Measurements from ENCODE around the gene RALGPS1.

RALGPS1 gene

GRCh38 chr9:127123064-127123890 is 208.7 kb downstream of the RALGPS1 start:
- no peak for FAIRE-seq

- no peak for FAIRE-seq
Observed at GRCh38 chr9:127124111-127124531, 209.5 kb downstream of the RALGPS1 start.

- no peak for FAIRE-seq
Observed at GRCh38 chr9:127124792-127125191, 210.2 kb downstream of the RALGPS1 start.

DNA sequence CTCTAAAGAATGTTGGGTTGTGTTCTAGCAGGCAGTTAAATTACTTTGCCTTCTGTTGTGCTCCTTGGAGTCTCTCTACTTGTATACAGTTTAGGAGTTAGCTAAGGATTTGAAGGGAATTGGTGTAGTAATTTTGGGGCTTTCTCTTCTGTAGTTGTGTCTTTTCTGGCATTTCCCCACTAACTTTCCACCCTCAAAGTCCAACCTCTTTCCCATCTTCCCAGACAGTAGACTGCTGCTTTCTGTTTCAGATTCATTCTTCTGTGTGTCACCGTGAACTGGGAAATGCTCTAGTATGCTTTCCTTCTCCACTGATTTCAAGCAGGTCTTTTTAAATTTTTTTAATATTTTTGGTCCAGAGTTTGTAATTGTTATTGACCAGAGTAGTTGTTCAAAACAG is 212.4 kb downstream of the RALGPS1 start:
- no peak for FAIRE-seq

- no peak for FAIRE-seq
Observed at GRCh38 chr9:127128341-127129072, 213.9 kb downstream of the RALGPS1 start.

DNA sequence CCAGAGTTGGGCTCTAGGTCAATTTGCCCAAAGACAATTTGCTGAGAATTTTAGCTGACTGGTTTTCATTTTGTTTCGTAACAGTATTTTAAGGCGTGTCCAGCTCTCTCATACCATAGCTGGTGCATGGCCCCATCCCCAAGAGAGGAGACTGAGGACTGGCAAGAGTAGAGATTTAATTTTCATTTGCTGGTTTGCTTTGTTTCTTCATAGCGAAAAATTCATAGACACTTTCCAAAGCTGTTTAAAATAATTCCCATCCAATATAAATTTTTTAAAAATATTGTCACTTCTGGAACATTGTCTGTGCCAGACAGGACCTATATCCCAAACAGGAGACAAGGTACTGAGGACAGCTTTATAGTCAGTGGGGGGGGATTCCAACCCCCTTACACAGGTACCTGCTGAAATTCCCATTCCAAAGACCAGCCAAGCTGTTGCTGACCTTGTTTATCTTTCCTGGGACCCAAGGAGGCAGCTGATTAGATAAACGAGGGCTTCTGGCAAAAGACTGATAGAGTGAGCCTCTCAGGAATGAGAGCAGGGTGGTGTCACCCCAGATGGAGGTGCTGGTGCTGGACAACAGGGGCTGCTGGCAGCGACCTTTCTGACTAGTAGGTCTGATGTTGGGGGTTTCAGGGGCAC is 214.6 kb downstream of the RALGPS1 start:
- FAIRE-seq, result no peak

- no peak for FAIRE-seq
Observed at GRCh38 chr9:127129718-127130085, 215.1 kb downstream of the RALGPS1 start.

DNA sequence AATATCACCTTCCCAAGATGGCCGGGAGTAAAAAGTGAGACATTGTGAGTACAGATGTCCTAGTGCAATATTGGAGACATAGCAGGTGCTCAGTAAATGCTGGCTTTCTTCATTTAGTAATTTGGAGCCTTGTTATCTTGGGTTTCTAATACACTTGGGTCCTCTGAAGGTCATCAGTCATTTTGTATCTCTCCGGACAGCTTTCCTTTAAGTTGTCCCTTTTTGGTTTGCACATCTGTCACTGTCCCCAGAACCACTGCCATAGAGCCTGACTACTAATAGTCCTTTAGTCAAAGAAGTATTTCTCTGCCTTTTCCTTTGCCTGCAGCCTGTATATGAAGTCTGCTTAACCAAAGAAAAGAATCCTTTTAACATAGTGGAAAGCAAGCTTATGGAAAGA is 215.7 kb downstream of the RALGPS1 start:
- FAIRE-seq, result no peak

DNA sequence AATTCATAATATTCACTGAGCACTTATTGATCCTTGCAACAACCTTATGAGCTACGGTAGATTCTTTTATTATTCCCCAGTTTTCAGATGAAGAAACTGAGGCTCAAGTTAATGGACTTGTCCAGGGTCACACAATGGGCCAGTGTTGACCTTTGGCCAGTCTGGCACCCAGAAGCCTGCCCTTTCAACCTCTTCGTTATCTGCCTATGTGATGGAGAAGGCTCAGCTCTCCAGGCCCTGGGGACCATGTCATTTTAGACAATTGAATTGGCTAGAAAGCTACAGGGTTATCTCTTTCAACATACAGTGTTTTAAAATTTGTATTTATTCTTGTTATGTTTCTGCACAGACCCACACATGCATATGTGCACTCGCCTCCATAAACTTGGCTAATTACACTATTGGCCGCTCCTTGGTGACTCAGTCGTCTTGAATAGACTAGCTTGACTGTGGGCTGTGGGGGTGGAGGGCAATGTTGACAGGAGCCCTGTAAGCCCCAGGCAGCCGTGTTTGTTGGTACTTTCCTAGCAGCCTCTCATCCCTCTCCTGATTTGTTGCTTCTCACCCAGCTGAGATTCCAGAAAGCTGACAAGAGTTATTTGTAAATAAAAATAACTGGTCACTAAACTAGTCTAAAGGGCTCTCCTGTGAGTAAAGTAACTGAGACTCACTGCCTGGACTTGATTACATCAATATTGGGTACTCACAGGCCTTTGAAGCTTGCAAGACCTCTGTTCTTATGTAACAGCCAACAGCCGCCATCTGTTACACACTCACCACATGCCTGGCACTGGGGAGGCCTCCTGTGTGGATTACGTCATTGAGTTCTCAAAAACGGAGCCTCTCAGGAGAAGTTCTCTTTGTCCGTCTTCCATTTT is 216.3 kb downstream of the RALGPS1 start:
- no peak for FAIRE-seq

DNA sequence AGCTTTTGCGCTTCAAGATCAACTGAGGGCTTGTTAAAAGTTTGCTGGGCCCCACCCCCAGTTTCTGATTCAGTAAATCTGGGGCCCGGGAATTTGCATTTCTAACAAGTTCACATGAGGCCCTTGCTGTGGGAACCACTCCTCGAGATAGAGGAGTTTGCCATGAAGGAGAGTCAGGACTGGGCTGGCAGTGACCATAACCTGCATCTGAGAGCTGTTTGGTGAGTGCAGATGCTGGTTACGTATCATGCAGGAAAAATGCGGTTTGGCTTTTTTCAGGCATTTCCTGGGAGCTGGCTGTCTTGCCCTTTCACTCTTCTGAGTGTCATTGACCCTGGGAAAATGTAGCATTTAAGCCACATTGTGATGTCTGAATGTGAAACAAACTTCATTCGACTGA is 217.3 kb downstream of the RALGPS1 start:
- no peak for FAIRE-seq

GRCh38 chr9:127132375-127132774 is 217.8 kb downstream of the RALGPS1 start:
- FAIRE-seq, result no peak

DNA sequence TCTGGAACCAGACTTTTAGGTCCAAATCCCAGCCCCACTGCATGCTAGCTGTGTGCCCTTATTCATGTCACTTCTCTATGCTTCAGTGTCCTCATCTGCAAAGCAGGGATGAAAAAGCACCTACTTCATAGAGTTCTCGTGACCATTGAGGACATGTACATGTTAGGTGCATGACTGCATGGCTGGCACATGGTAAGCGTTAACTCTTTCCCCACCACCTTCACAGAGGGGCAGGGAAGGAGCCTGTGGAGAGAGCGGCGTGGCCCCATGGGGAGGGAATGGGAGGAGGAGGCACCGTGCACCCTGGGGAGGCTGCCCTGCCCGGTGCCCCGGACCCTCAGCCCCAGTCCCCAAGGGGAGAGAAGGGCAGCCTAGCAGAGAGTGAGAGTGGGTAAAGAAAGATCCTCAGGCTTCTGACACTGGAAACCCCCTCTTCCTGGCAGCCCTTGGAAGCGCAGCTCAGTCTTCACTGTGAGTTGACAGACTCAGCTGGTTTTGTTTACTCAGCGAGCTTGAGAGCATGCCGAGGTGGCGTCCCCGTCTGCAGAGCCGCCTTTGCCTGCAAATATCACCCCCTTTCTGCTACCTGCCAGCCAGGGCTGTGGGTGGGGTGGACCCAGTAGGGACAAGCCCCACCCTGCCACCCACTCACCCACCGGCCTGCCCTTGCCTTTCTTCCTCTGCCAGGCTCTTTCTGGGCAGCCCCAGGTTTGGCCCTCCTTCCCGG is 218.5 kb downstream of the RALGPS1 start:
- no peak for FAIRE-seq

GRCh38 chr9:127133739-127134167 is 219.2 kb downstream of the RALGPS1 start:
- FAIRE-seq, result no peak

DNA sequence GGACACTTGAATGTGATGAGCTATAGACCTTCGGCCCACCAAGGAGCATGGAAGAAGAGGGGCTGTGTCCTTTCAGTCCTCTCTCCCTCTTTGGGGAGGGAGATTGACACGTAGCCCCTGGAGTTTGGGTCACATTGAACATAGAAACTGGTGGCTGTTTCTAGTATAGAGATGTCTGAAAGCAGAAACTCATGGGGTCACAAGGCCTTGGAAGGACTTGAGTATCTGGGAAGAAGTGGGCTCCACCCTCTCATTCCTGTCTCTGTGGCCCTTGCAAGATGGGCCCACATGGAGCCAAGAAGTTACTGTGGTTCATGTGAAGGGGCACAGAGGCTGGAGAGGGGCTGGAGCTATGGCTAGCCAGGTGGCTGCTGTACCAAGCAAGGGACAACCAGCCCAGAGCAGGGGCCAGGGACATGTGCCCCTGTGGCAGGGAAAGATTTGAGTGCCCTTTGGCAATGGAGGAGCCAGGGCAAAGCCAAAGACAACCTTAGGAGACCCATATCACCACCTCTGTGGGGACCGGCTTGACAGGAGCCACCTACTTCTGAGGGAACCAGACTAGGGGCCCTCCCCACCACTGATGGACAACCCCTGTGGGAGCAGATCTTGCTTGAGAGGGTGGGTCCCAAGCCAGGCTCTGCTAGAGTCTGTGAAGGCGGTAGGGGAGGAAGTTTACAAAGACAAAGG is 220.6 kb downstream of the RALGPS1 start:
- FAIRE-seq, result no peak

GRCh38 chr9:127136081-127136879 is 221.7 kb downstream of the RALGPS1 start:
- no peak for FAIRE-seq

- no peak for FAIRE-seq
Observed at GRCh38 chr9:127136880-127137639, 222.5 kb downstream of the RALGPS1 start.

DNA sequence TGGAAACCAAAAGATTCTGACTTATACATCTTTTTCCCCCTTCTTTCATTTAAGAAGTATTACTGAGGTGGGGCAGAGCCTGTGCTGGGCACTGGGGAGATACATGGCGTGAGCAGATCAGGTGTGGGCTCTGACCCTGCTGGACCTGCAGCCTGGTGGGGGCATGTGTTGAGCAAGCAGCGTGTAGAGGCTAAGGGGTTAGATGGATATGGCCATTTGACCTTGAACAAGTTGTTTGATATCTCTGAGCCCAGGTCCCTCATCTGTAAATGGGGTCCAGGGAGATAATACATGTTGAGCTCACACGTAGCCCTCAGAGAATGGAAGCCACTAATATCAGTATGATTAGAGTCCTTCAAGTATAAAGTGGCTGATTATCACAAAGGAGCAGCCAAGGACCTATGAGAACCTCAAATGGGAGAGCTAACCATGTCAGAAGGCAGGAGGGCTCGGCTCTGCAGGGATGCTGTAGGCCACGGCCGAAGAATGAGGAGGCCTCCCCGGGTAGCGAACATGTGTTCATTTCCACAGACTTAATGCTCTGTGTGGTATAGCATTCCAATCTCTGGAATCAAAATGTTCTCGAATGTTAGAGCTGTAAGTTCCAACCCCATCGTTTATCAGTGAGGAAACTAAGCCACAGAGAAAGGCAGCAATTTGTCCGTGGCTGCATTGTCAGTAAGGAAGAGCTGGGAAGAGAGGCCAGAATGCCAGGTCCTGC is 223.2 kb downstream of the RALGPS1 start:
- FAIRE-seq, result no peak

DNA sequence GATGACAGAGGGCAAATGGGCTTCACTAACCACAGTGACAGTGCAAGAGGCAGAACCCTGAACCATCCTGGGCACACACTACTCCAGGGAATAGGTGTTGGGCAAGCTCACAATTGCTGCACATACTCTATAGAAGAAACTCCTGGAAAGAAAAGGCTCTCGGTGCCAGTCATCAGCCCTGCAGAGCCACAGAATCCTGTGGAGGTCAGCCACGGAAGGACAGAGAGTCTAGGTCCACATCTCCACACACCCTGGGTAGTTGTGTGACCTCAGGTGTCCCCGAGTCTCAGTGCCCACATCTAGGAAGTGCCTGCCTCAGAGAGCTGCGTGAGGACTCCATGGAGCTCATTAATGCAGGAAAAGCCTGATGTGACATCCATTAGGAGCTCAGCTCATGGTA is 223.9 kb downstream of the RALGPS1 start:
- FAIRE-seq, result no peak

All from A204.1 (cell line).